SK-N-MC (cell line): ENCODE measurements around the gene CLSTN3.

ENCODE experiments used
- DNase-seq: peaks from one replicate; pipeline ENCODE4 v3.0.0-alpha.2; 2011; ENCODE audit warnings: low read depth, low spot score
- H3K27ac ChIP-seq: fragments of 200-600 bp; sonication (generic); 2 replicates; pipeline ENCODE4 v1.5.1; 2016; ENCODE audit warnings: mixed run types
- H3K36me3 ChIP-seq: fragments of 200-600 bp; sonication (generic); 2 replicates; pipeline ENCODE4 v1.6.1; 2017; ENCODE audit warnings: antibody characterized with exemption, low read length, mixed read lengths; ENCODE audit not compliant: insufficient read depth
- H3K4me3 ChIP-seq: fragments of 200-600 bp; sonication (generic); 2 replicates; pipeline ENCODE4 v1.5.1; 2016
- H3K9ac ChIP-seq: fragments of 200-600 bp; sonication (generic); 2 replicates; pipeline ENCODE4 v1.8.0; 2017; ENCODE audit warnings: mixed run types, mixed read lengths; ENCODE audit not compliant: insufficient read length
- H3K9me3 ChIP-seq: fragments of 200-600 bp; sonication (generic); 2 replicates; pipeline ENCODE4 v1.6.1; 2017; ENCODE audit warnings: low read depth, mild to moderate bottlenecking, antibody characterized with exemption, low read length, moderate library complexity, mixed read lengths
- EZH2 ChIP-seq: fragments of 200-600 bp; sonication (generic); IDR thresholded peaks from one replicate; pipeline ENCODE4 v1.6.1; 2017; ENCODE audit warnings: antibody characterized with exemption
- FOXP2 ChIP-seq: optimal IDR thresholded peaks from 2 replicates; pipeline ENCODE3; 2011; ENCODE audit warnings: mild to moderate bottlenecking, moderate library complexity; ENCODE audit not compliant: insufficient read depth; ENCODE audit errors: extremely low read length, control extremely low read depth
- POLR2AphosphoS5 ChIP-seq: IDR thresholded peaks from 2 replicates; pipeline ENCODE4 v1.6.1; 2012; ENCODE audit warnings: mild to moderate bottlenecking, low read depth, low read length, borderline replicate concordance

CLSTN3 gene

DNA sequence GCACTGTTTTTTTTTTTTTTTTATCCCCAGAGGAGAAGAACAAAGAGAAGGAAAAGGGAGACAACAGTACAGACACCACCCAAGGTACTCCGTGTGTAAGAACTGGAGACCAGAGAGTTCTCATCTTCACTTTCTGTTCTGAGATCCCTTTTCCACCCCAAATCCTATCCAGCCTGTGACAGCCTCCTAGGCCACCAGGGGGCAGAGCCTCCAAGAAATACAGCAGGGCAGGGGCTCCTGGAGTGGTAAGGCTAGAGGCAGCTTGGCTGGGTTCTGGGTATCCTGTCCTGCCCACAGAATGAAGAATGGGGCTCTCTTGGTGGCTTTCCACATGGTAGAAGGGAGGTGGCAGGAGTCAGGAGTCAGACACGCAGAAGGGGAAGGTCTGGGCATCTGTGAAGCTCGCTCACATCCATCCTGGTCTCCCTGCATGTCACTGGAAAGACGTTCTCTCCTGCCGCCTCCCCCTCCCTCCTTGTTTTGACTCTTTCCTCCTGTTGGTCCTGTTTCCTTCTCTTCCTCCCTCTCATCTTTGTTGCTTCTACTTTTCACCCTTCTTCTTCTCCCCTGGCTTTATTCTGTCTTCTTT lies 12.0 kb downstream of the CLSTN3 start:
- H3K9me3 ChIP-seq = no peaks in the 10 kb centered on the region
- no peak for TF ChIP-seq POLR2AphosphoS5
- TF ChIP-seq EZH2 = no peak
- no peak for TF ChIP-seq FOXP2
- no peak overlapping the region for H3K4me3 ChIP-seq
- H3K36me3 ChIP-seq = no peaks in the 10 kb centered on the region
- no peak overlapping the region for H3K9ac ChIP-seq
- no peak overlapping the region for H3K27ac ChIP-seq
- DNase-seq = no peak

DNA sequence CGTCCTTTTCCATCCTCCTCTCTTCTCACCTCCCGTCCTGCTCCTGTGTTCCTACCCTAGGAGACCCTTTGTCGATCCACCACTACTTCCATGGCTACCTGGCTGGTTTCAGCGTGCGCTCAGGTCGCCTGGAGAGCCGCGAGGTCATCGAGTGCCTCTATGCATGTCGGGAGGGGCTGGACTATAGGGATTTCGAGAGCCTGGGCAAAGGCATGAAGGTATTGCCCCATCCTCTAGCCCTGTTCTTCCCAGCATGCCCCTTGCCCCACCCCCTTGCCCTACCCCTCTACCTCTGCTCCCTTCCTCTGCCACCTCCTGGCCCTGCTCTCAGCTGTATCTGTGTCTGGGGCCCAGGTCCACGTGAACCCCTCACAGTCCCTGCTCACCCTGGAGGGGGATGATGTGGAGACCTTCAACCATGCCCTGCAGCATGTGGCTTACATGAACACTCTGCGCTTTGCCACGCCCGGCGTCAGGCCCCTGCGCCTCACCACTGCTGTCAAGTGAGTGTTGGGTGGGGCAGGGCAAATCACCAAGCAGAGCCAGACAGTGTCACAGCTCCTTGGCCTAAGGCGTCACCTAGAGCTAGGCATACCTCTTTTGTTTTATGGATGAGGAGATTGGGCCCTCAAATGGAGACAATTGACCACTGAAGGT lies 12.8 kb downstream of the CLSTN3 start:
- DNase-seq = no peak
- Histone ChIP-seq H3K9ac (no peak overlapping the region), H3K4me3 (no peak overlapping the region), H3K36me3 (no peaks in the 10 kb centered on the region), H3K27ac (no peak overlapping the region), H3K9me3 (no peaks in the 10 kb centered on the region)
- TF ChIP-seq FOXP2 = no peak
- TF ChIP-seq EZH2 = no peak
- no peak for TF ChIP-seq POLR2AphosphoS5

DNA sequence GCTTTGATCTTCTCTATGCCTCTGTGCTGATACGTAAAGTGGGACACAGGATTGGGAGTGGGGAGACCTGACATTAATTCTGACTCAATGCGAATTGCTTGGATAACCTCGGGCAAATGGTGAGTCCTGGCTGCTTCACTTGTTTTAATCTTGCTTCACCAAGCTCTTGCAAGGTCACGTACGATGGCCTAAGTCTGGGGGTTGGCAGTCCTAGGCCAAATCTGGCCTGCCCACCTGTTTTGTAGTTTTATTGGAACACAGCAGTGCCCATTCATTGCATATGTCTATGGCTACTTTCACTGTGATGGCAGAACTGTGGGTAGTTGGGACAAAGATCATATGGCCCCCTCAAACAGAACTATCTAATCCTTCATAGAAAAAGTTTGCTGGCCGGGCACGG lies 13.4 kb downstream of the CLSTN3 start:
- no peaks in the 10 kb centered on the region for H3K36me3 ChIP-seq
- no peak for DNase-seq

DNA sequence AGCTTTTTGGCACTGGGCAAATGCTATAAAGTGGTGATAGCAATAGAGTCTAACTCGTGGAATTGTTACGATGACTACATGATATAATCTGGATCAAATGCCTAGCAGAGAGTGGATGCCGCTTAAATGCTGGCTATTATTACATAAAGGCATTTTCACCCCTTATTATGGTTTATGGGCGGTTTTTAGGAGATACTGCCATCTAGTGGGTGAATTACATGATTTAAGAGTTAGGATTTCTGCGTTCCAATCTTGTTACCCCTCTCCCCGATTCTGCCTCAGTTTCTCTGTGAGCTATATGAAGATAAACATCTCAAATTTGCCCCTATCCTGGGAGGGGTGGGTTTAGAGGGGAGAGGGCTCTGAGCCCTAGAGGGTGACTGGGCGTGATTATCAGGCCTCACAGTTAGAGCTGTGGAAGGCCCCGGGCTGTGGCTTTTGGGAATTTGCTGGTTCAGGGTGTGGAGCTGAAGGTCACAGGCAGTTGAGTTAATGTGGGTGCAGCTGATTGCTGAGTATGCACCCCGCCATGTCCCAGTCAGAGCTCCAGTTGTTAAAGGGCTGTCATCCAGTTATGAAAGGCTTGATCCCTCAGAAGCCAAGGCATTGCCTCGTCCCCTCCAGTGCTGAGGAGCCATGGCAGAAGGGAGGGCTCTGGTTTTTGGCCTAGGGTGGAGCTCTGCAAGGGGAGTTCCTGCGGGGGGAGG lies 14.4 kb downstream of the CLSTN3 start:
- TF ChIP-seq POLR2AphosphoS5 = no peak
- no peak for TF ChIP-seq FOXP2
- TF ChIP-seq EZH2 = no peak
- Histone ChIP-seq H3K36me3 (no peaks in the 10 kb centered on the region), H3K27ac (no peak overlapping the region), H3K9me3 (no peaks in the 10 kb centered on the region), H3K4me3 (no peak overlapping the region), H3K9ac (peak overlapping the region; percentile 39)
- no peak for DNase-seq

More for the DNA sequence above, 13.4 kb downstream of the CLSTN3 start:
- Histone ChIP-seq H3K27ac (no peak overlapping the region), H3K9ac (no peak overlapping the region), H3K9me3 (no peaks in the 10 kb centered on the region), H3K4me3 (no peak overlapping the region)
- TF ChIP-seq POLR2AphosphoS5 = no peak
- no peak for TF ChIP-seq EZH2
- TF ChIP-seq FOXP2 = no peak

- Histone ChIP-seq H3K36me3 (no peaks in the 10 kb centered on the region), H3K9ac (no peak overlapping the region), H3K4me3 (no peak overlapping the region), H3K27ac (no peak overlapping the region), H3K9me3 (no peaks in the 10 kb centered on the region)
- TF ChIP-seq FOXP2 = no peak
- TF ChIP-seq POLR2AphosphoS5 = no peak
- no peak for TF ChIP-seq EZH2
- DNase-seq = no peak
Observed at GRCh38 chr12:7145671-7146070, 15.5 kb downstream of the CLSTN3 start.

DNA sequence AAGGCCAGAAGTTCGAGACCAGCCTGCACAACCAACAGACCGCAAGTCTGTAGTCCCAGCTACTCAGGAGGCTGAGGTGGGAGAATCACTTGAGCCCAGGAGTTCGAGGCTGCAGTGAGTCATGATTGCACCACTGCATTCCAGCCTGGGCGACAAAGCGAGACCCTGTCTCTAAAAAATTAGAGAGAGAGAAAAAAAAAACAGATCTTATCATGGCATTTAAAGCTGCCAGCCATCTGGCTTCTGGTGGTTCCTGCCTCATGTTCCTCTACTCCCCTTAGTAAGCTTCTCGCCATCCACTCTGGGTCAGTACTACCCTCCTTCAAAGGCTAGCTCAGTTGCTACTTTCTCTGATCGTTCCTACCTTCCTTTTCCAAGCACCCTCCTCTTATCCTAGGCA lies 16.1 kb downstream of the CLSTN3 start:
- DNase-seq = no peak
- Histone ChIP-seq H3K4me3 (no peak overlapping the region), H3K27ac (no peak overlapping the region), H3K36me3 (no peaks in the 10 kb centered on the region), H3K9me3 (no peaks in the 10 kb centered on the region), H3K9ac (no peak overlapping the region)
- TF ChIP-seq EZH2 (no peak), FOXP2 (no peak), POLR2AphosphoS5 (no peak)

DNA sequence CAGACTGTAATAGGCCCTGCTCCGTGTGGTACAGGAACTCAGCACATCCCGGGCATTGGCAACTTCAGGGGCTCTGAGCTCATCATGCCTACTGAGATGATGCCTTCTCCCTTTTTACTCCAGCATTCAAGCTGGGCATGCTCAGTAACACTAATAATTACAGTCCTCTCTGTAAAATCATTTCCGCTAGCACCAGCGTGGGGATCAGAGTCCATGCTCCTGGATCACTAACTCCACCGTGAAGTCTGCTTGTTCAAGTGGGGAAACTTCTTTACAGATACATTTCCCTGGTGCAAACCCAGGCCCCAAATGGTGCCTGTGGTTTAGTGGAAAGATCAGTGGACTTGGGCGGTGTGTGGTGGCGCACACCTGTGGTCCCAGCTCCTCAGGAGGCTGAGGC lies 16.7 kb downstream of the CLSTN3 start:
- DNase-seq = no peak
- Histone ChIP-seq H3K9ac (no peak overlapping the region), H3K27ac (no peak overlapping the region), H3K4me3 (no peak overlapping the region), H3K36me3 (no peaks in the 10 kb centered on the region), H3K9me3 (no peaks in the 10 kb centered on the region)
- no peak for TF ChIP-seq FOXP2
- TF ChIP-seq POLR2AphosphoS5 = no peak
- no peak for TF ChIP-seq EZH2

- no peaks in the 10 kb centered on the region for H3K36me3 ChIP-seq
- DNase-seq = no peak
- H3K27ac ChIP-seq = no peak overlapping the region
- no peak overlapping the region for H3K9ac ChIP-seq
- H3K4me3 ChIP-seq = no peak overlapping the region
- H3K9me3 ChIP-seq = no peaks in the 10 kb centered on the region
- TF ChIP-seq EZH2 = no peak
- TF ChIP-seq FOXP2 = no peak
- no peak for TF ChIP-seq POLR2AphosphoS5
Observed at GRCh38 chr12:7150356-7150755, 20.2 kb downstream of the CLSTN3 start.
